Sigmoid colon (tissue), 7 donors: ENCODE data around the gene NQO2. TPM values are rescaled to one million over a fixed set of nuclear protein-coding genes. Genes with fewer than 3 reads are reported as not detected.
A peak's percentile ranks its signal among the peaks of the same experiment; 100 is the strongest.

ENCODE experiments used
- DNase-seq: peaks from one replicate; pipeline ENCODE4 v3.0.0-alpha.2; 2019
- H3K27ac ChIP-seq, 4 donors: fragments of 200-600 bp; sonication (generic); one replicate each; pipeline ENCODE4 v1.5.1; 2016 to 2019; ENCODE audit warnings: mild to moderate bottlenecking in 1 of 4
- H3K27me3 ChIP-seq, 3 donors: fragments of 200-600 bp; sonication (generic); one replicate each; pipeline ENCODE4 v1.5.1; 2019; ENCODE audit warnings: mild to moderate bottlenecking in 1 of 3
- H3K36me3 ChIP-seq, 4 donors: fragments of 200-600 bp; sonication (generic); one replicate each; pipeline ENCODE4 v1.5.1; 2016 to 2019
- H3K4me1 ChIP-seq, 4 donors: fragments of 200-600 bp; sonication (generic); one replicate each; pipeline ENCODE4 v1.5.1; 2017 to 2019
- H3K4me3 ChIP-seq, 4 donors: fragments of 200-600 bp; sonication (generic); one replicate each; pipeline ENCODE4 v1.5.1; 2017 to 2019; ENCODE audit warnings: mild to moderate bottlenecking in 2 of 4, moderate library complexity in 1 of 4
- H3K9me3 ChIP-seq, 4 donors: fragments of 200-600 bp in 3 of 4; sonication (generic) in 3 of 4; one replicate each; pipeline versions ENCODE4 v1.5.1 to v1.6.1; 2013 to 2019
- CTCF ChIP-seq, 4 experiments: fragments of 450-650 bp in 3 of 4; fragments of 200-600 bp in 1 of 4; IDR thresholded peaks; one replicate each; pipeline ENCODE4 v1.5.1; 2016 to 2019; ENCODE audit warnings: antibody characterized with exemption in 4 of 4, mild to moderate bottlenecking in 3 of 4, moderate library complexity in 2 of 4
- EP300 ChIP-seq, 4 donors: sonication (generic); formaldehyde crosslinking; IDR thresholded peaks; one replicate each; pipeline ENCODE4 v1.6.1; 2017; ENCODE audit warnings: antibody characterized with exemption in 4 of 4
- POLR2A ChIP-seq, 2 donors: fragments of 450-650 bp; IDR thresholded peaks; one replicate each; pipeline ENCODE4 v1.6.1; 2016; ENCODE audit warnings: antibody characterized with exemption in 2 of 2, mild to moderate bottlenecking in 2 of 2, moderate library complexity in 2 of 2
- POLR2AphosphoS5 ChIP-seq, 4 donors: sonication (generic); formaldehyde crosslinking; IDR thresholded peaks; one replicate each; pipeline ENCODE4 v1.6.1; 2017; ENCODE audit warnings: antibody characterized with exemption in 4 of 4
- WGBS, 2 donors: extraction: QIAGEN DNeasy Blood & Tissue Kit; methylation state at CpG; one replicate each; pipeline ENCODE4 v1.1.7; 2013; 5-methylcytosine and 5-hydroxymethylcytosine counted together
- intact Hi-C: fragments of 100-400 bp; cut with DNase I; formaldehyde crosslinking; loops from one replicate; pipeline ENCODE4 v1.15.1; 2023
- polyA plus RNA-seq, 3 donors: library from polyadenylated mRNA; stranded (reverse); fragments of 200-250 nt; gene quantifications; one replicate each; pipeline ENCODE4 v1.2.3, GENCODE V29; 2013
- total RNA-seq, 4 donors: library from RNA; depleted of rRNA; stranded (reverse); fragments of >200 nt; gene quantifications; one replicate each; pipeline ENCODE4 v1.1.0, GENCODE V29; 2016
- donor health status: healthy with polysubstance abuse.
- donor health status: Bipolar disorder and iron deficiency.
- donor health status: healthy.

Gene NQO2
- total and polyA plus RNA-seq, 7 donors = 12.5 to 33.2 (median 16.1) TPM

GRCh38 chr6:2986722-2987221 is 12.9 kb upstream of the NQO2 start:
- intact Hi-C loops = loop anchor here (5.0 kb wide), 2 partner anchors 194 to 219 kb away; partner anchors contain the start of gene WRNIP1
- peak in 2 of 4 donors; percentile 9 to 40 for TF ChIP-seq POLR2AphosphoS5 (IDR thresholded peaks at IDR 0.05)
- TF ChIP-seq POLR2A (IDR thresholded peaks at IDR 0.05) = no peak
- Histone ChIP-seq H3K4me3 (no peak overlapping the region), H3K27ac (peak overlapping the region; percentile 95 to 98 (median 96)), H3K9me3 (no peaks in the 10 kb centered on the region), H3K36me3 (no peaks in the 10 kb centered on the region), H3K4me1 (peaks cover 0 to 44% (median 36%) of the 10 kb centered on the region in 4 donors), H3K27me3 (no peaks in the 10 kb centered on the region)
- DNase-seq = peak; percentile 80
- 13 to 53% methylated on average over 4 of the region's 4 CpGs for WGBS, 2 donors

GRCh38 chr6:2988094-2988425 is 11.6 kb upstream of the NQO2 start:
- no peak for DNase-seq
- 9 to 25% methylated on average over 2 of the region's 2 CpGs for WGBS, 2 donors
- Histone ChIP-seq H3K4me3 (peak overlapping the region; percentile 69 to 90 (median 86)), H3K36me3 (no peaks in the 10 kb centered on the region), H3K9me3 (no peaks in the 10 kb centered on the region), H3K4me1 (peaks cover 0 to 33% (median 29%) of the 10 kb centered on the region in 4 donors), H3K27ac (peak overlapping the region; percentile 95 to 98 (median 96)), H3K27me3 (no peaks in the 10 kb centered on the region)
- TF ChIP-seq EP300 (IDR thresholded peaks at IDR 0.05) = no peak
- TF ChIP-seq POLR2A (IDR thresholded peaks at IDR 0.05) = no peak
- intact Hi-C loops = loop anchor here (1.0 to 5.0 kb wide), 4 partner anchors 36 to 221 kb away; partner anchors contain the start of gene WRNIP1

- peak; percentile 95 for DNase-seq
- Histone ChIP-seq H3K27me3 (no peaks in the 10 kb centered on the region), H3K4me3 (peak overlapping the region; percentile 69 to 90 (median 86)), H3K27ac (peak overlapping the region; percentile 95 to 98 (median 96)), H3K36me3 (no peaks in the 10 kb centered on the region), H3K9me3 (no peaks in the 10 kb centered on the region), H3K4me1 (peaks cover 0 to 33% (median 29%) of the 10 kb centered on the region in 4 donors)
- peak in 1 of 4 donors; percentile 2 for TF ChIP-seq EP300 (IDR thresholded peaks at IDR 0.05)
- peak; percentile 12 to 85 (median 67) for TF ChIP-seq POLR2AphosphoS5 (IDR thresholded peaks at IDR 0.05)
- TF ChIP-seq POLR2A (IDR thresholded peaks at IDR 0.05) = peak in 1 of 2 donors; percentile 56
- peak; percentile 81 to 97 (median 93) for TF ChIP-seq CTCF (IDR thresholded peaks at IDR 0.05)
- 0% methylated on average over 64 of the region's 64 CpGs for WGBS, 2 donors
- intact Hi-C loops = loop anchor here (1.0 to 5.0 kb wide), 5 partner anchors 16 to 221 kb away; partner anchors contain the start of gene WRNIP1
These were observed 11.0 kb upstream of the NQO2 start for GRCh38 chr6:2988426-2989331.

GRCh38 chr6:2989332-2990247 is 10.1 kb upstream of the NQO2 start:
- Histone ChIP-seq H3K36me3 (no peaks in the 10 kb centered on the region), H3K27ac (peak overlapping the region; percentile 95 to 98 (median 96)), H3K4me1 (peaks cover 0 to 33% (median 29%) of the 10 kb centered on the region in 4 donors), H3K4me3 (peak overlapping the region; percentile 69 to 90 (median 86)), H3K9me3 (no peaks in the 10 kb centered on the region), H3K27me3 (no peaks in the 10 kb centered on the region)
- intact Hi-C loops = loop anchor here (1.0 to 5.0 kb wide), 4 partner anchors 17 to 222 kb away; partner anchors contain the start of gene WRNIP1
- peak; percentile 95 for DNase-seq
- TF ChIP-seq POLR2A (IDR thresholded peaks at IDR 0.05) (peak; percentile 24 to 76), POLR2AphosphoS5 (IDR thresholded peaks at IDR 0.05) (peak; percentile 84 to 93 (median 88)), CTCF (IDR thresholded peaks at IDR 0.05) (peak in 1 of 4 experiments; percentile 33), EP300 (IDR thresholded peaks at IDR 0.05) (peak in 1 of 4 donors; percentile 44)
- WGBS, 2 donors = 0% methylated on average over 22 of the region's 22 CpGs

GRCh38 chr6:2990248-2990931 is 9.3 kb upstream of the NQO2 start:
- H3K9me3 ChIP-seq = no peaks in the 10 kb centered on the region
- intact Hi-C loops = no loop called here
- H3K4me3 ChIP-seq = peak overlapping the region; percentile 69 to 90 (median 86)
- WGBS, 2 donors = 1 to 3% methylated on average over 19 of the region's 19 CpGs
- peaks cover 0 to 33% (median 29%) of the 10 kb centered on the region in 4 donors for H3K4me1 ChIP-seq
- TF ChIP-seq EP300 (IDR thresholded peaks at IDR 0.05) (no peak), POLR2AphosphoS5 (IDR thresholded peaks at IDR 0.05) (no peak), CTCF (IDR thresholded peaks at IDR 0.05) (no peak), POLR2A (IDR thresholded peaks at IDR 0.05) (no peak)
- H3K27me3 ChIP-seq = no peaks in the 10 kb centered on the region
- DNase-seq = peak; percentile 74
- no peaks in the 10 kb centered on the region for H3K36me3 ChIP-seq
- peak overlapping the region; percentile 95 to 98 (median 96) for H3K27ac ChIP-seq
